ENCODE measurements around the gene USP17L21.
"Not testable (repeated sequence)": the region's sequence is repeated elsewhere in the genome, so short reads cannot be mapped to it uniquely, and the experiment has no call there.

The USP17L21 gene

GRCh38 chr4:9262572-9262971 is at the start of gene USP17L21:
Gene USP17L21 (plus strand): TSS chr4:9262872. CDS start chr4:9262872, 0 bp downstream.
- not testable (repeated sequence) for DNase-seq

- DNase-seq = not testable (repeated sequence)
Observed at GRCh38 chr4:9214701-9215100, 48.0 kb upstream of the USP17L21 start.

- DNase-seq = not testable (repeated sequence)
Observed at GRCh38 chr4:9215105-9215504, 47.6 kb upstream of the USP17L21 start, which contains the start of gene USP17L11. Gene USP17L11 (plus strand): TSS chr4:9215405. CDS start chr4:9215405, 0 bp downstream.

GRCh38 chr4:9219852-9220251 is 42.8 kb upstream of the USP17L21 start, which contains the start of gene USP17L12:
Gene USP17L12 (plus strand): TSS chr4:9220152. CDS start chr4:9220152, 0 bp downstream.
- not testable (repeated sequence) for DNase-seq

- DNase-seq = not testable (repeated sequence)
Observed at GRCh38 chr4:9224596-9224995, 38.1 kb upstream of the USP17L21 start, which contains the start of gene USP17L13. Gene USP17L13 (plus strand): TSS chr4:9224896. CDS start chr4:9224896, 0 bp downstream.

GRCh38 chr4:9230249-9230648 is 32.4 kb upstream of the USP17L21 start:
- DNase-seq = not testable (repeated sequence)

GRCh38 chr4:9234085-9234484 is 28.6 kb upstream of the USP17L21 start, which contains the start of gene USP17L15:
Gene USP17L15 (plus strand): TSS chr4:9234385. CDS start chr4:9234385, 0 bp downstream.
- DNase-seq = not testable (repeated sequence)

- DNase-seq = not testable (repeated sequence)
Observed at GRCh38 chr4:9238461-9238860, 24.2 kb upstream of the USP17L21 start.

GRCh38 chr4:9243579-9243978 is 19.1 kb upstream of the USP17L21 start, which contains the start of gene USP17L17:
Gene USP17L17 (plus strand): TSS chr4:9243879. CDS start chr4:9243879, 0 bp downstream.
- not testable (repeated sequence) for DNase-seq

- DNase-seq = not testable (repeated sequence)
Observed at GRCh38 chr4:9247953-9248680, 14.6 kb upstream of the USP17L21 start, which contains the start of gene USP17L18. Gene USP17L18 (plus strand): TSS chr4:9248630. CDS start chr4:9248630, 0 bp downstream.

- DNase-seq = not testable (repeated sequence)
Observed at GRCh38 chr4:9253078-9253477, 9.6 kb upstream of the USP17L21 start, which contains the start of gene USP17L19. Gene USP17L19 (plus strand): TSS chr4:9253378. CDS start chr4:9253378, 0 bp downstream.

- not testable (repeated sequence) for DNase-seq
Observed at GRCh38 chr4:9257824-9258223, 4.8 kb upstream of the USP17L21 start, which contains the start of gene USP17L20. Gene USP17L20 (plus strand): TSS chr4:9258124. CDS start chr4:9258124, 0 bp downstream.

GRCh38 chr4:9267319-9267718 is 4.6 kb downstream of the USP17L21 start, which contains the start of gene USP17L22:
Gene USP17L22 (plus strand): TSS chr4:9267619. CDS start chr4:9267619, 0 bp downstream.
- DNase-seq = not testable (repeated sequence)

GRCh38 chr4:9271719-9272118 is 9.0 kb downstream of the USP17L21 start:
- DNase-seq = not testable (repeated sequence)
